Mucosa of descending colon (tissue), 3 donors: ENCODE measurements around the gene PNRC1. TPM values are rescaled to one million over a fixed set of nuclear protein-coding genes. Genes with fewer than 3 reads are reported as not detected.
A peak's percentile ranks its signal among the peaks of the same experiment; 100 is the strongest.

Source experiments
- ATAC-seq: fragments of 200-7000 bp; cut with Tn5 transposase; one replicate; pipeline ENCODE4 v1.9.1; 2020; ENCODE audit warnings: mild to moderate bottlenecking, moderate library complexity
- DNase-seq, 3 donors: peaks; one replicate each; pipeline ENCODE4 v3.0.0-alpha.2; 2020
- H3K36me3 ChIP-seq: fragments of 200-600 bp; one replicate; pipeline ENCODE4 v1.8.0; 2021; ENCODE audit warnings: low read depth, mild to moderate bottlenecking
- H3K4me1 ChIP-seq: fragments of 200-600 bp; one replicate; pipeline ENCODE4 v1.8.0; 2021; ENCODE audit warnings: low read depth, mild to moderate bottlenecking
- H3K4me3 ChIP-seq: fragments of 200-600 bp; one replicate; pipeline ENCODE4 v1.8.0; 2021; ENCODE audit warnings: mild to moderate bottlenecking
- H3K9me3 ChIP-seq: fragments of 200-600 bp; one replicate; pipeline ENCODE4 v1.8.0; 2021; ENCODE audit warnings: mild to moderate bottlenecking
- CTCF ChIP-seq: fragments of 200-600 bp; IDR thresholded peaks from one replicate; pipeline ENCODE4 v1.8.0; 2022; ENCODE audit warnings: antibody characterized with exemption, mild to moderate bottlenecking
- intact Hi-C, 2 donors: fragments of 100-400 bp; cut with DNase I in 1 of 2; cut with micrococcal nuclease in 1 of 2; formaldehyde crosslinking; loops; one replicate each; pipeline versions ENCODE4 v1.11.0 to v1.11.1; 2022; cut with DNase I, micrococcal nuclease
- total RNA-seq, 3 donors: library from RNA; stranded (reverse); fragmentation: NEBNext Ultra II Directional in 2 of 3; extraction: Animal tissue kit (Norgen Biotek cat#: 25700) in 2 of 3; gene quantifications; one replicate each; pipeline versions ENCODE4 v1.2.1 to v1.2.4, GENCODE V29; 2021 to 2023
- donor health status: DM: no; HTN: no; CAD: no; lungs with moderate emphysema.
- donor health status: DM: no; HTN: no; CAD: no.
- donor health status: DM: no; HTN: yes; CAD: no.

PNRC1 gene
- total RNA-seq, 3 donors from 2014 or later: 99.9 to 261 (median 102) TPM

GRCh38 chr6:89111933-89112332 is 31.4 kb downstream of the PNRC1 start:
- DNase-seq: no peak
- intact Hi-C loops: loop anchor here in 1 of 2 donors (10.0 kb wide), 1 partner anchor 127 kb away; no protein-coding TSS in a partner anchor
- no peak for TF ChIP-seq CTCF
- Histone ChIP-seq H3K4me3 (no peak overlapping the region), H3K4me1 (peaks cover under 1% of the 10 kb centered on the region), H3K9me3 (no peaks in the 10 kb centered on the region), H3K36me3 (no peaks in the 10 kb centered on the region)
- no peak for ATAC-seq

- no peak for DNase-seq
- intact Hi-C loops: loop anchor here in 1 of 2 donors (10.0 kb wide), 1 partner anchor 132 kb away; no protein-coding TSS in a partner anchor
- no peaks in the 10 kb centered on the region for H3K9me3 ChIP-seq
- no peaks in the 10 kb centered on the region for H3K36me3 ChIP-seq
- no peak for TF ChIP-seq CTCF
- no peak for ATAC-seq
- H3K4me1 ChIP-seq: peaks cover 4% of the 10 kb centered on the region
- no peak overlapping the region for H3K4me3 ChIP-seq
These were observed 36.2 kb downstream of the PNRC1 start for GRCh38 chr6:89116702-89117101.

GRCh38 chr6:89117211-89118108 is 36.9 kb downstream of the PNRC1 start, which contains the start of gene SRSF12:
SRSF12 (minus strand) TSS chr6:89118071; CDS start chr6:89117887, 184 bp downstream.
- peaks cover 4% of the 10 kb centered on the region for H3K4me1 ChIP-seq

GRCh38 chr6:89118931-89119330 is 38.4 kb downstream of the PNRC1 start:
- TF ChIP-seq CTCF: no peak
- no peaks in the 10 kb centered on the region for H3K9me3 ChIP-seq
- H3K36me3 ChIP-seq: no peaks in the 10 kb centered on the region
- intact Hi-C loops: loop anchor here in 1 of 2 donors (10.0 kb wide), 1 partner anchor 134 kb away; no protein-coding TSS in a partner anchor
- ATAC-seq: no peak
- peaks cover 4% of the 10 kb centered on the region for H3K4me1 ChIP-seq
- no peak for DNase-seq
- no peak overlapping the region for H3K4me3 ChIP-seq

More at GRCh38 chr6:89117211-89118108, 36.9 kb downstream of the PNRC1 start, which contains the start of gene SRSF12:
- DNase-seq: peak; percentile 38 to 55 (median 52)
- intact Hi-C loops: loop anchor here in 1 of 2 donors (10.0 kb wide), 1 partner anchor 133 kb away; no protein-coding TSS in a partner anchor
- H3K36me3 ChIP-seq: no peaks in the 10 kb centered on the region
- no peak for TF ChIP-seq CTCF
- no peak within 1 kb of the TSS for H3K4me3 ChIP-seq
- no peaks in the 10 kb centered on the region for H3K9me3 ChIP-seq
- ATAC-seq: peak; percentile 89

GRCh38 chr6:89120371-89120770 is 39.8 kb downstream of the PNRC1 start:
- H3K4me1 ChIP-seq: peaks cover 4% of the 10 kb centered on the region
- ATAC-seq (no peak), DNase-seq (no peak)
- intact Hi-C loops: loop anchor here in 1 of 2 donors (5.0 kb wide), 1 partner anchor 122 kb away; no protein-coding TSS in a partner anchor
- TF ChIP-seq CTCF: no peak
- no peaks in the 10 kb centered on the region for H3K9me3 ChIP-seq
- H3K36me3 ChIP-seq: no peaks in the 10 kb centered on the region
- H3K4me3 ChIP-seq: no peak overlapping the region
